Dermis microvascular lymphatic vessel endothelial cell (primary cell): ENCODE results near the gene FRMD6. TPM values are rescaled to one million over a fixed set of nuclear protein-coding genes. Genes with fewer than 3 reads are reported as not detected.

Experiments used
- DNase-seq, 2 donors: peaks; one replicate each; pipeline versions ENCODE4 v3.0.0 to v3.0.0-alpha.2; 2010; ENCODE audit warnings: low read depth in 2 of 2
- total RNA-seq: library from RNA; depleted of rRNA; stranded (reverse); fragments of >200 nt; gene quantifications from 2 replicates; pipeline ENCODE4 v1.2.1, GENCODE V29; 2014

Gene FRMD6
- total RNA-seq: 187 and 205 TPM in 2 replicates

GRCh38 chr14:51651388-51652167 lies at the start of gene FRMD6:
Gene FRMD6, plus strand, starts transcription at chr14:51651910. Its CDS starts 37,927 bp downstream, at chr14:51689837.
- DNase-seq: peak; percentile 53 to 88

DNA sequence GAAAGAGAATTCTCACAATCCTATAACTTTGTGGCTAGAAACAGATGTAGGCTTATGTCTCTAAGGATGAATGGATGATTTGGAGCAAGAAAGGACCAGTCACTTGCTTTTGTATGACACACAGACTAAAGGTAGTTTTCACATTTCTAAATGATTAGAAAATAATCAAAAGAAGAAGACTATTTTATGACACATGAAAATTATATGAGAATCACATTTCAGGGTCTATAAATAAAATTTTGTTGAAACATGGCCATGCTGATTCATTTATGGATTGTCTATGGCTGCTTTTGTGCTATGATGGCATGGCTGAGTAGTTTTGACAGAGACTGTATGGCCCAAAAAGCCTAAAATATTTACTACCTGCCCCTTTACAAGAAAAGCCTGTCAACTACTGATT lies 49.4 kb upstream of the FRMD6 start:
- DNase-seq: no peak

DNA sequence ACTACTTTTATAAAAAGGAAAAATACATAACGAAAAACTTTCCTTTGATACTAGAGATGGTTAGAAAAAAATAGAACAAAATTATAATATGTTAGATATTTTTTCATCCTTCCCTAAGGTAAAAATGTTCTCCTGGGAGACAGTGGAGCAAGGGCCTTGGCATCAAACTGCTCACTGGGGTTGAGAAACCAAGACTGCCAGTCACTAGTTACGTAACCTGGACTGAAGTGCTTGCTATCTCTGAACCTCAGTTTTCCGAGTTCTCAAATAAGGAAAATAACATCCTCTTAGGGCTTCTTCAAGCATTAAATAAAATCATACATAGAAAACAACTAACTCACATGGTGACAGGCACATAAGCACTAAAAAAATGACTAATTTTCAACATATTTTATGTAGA lies 48.2 kb upstream of the FRMD6 start:
- no peak for DNase-seq

GRCh38 chr14:51604073-51604472 lies 47.6 kb upstream of the FRMD6 start:
- DNase-seq: no peak

DNA sequence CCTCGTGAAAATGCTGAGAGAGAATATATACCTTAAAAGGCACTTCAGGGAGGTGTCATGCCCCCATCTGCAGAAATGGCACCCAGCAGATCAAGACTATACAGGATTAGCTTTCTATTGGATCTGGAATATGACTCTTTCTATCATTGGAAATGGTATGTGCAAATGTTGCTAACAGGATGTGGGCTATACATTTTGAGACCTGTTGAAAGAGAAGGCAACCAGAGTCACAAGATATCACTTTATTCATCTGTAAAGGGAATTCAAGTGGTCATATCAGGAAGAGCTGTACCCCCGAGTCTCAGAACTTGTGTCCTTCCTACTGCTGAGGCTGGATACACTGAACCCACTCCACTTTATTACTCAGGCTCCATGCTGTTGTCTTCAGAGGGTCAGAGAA lies 46.1 kb upstream of the FRMD6 start:
- DNase-seq: no peak

GRCh38 chr14:51607711-51608110 lies 44.0 kb upstream of the FRMD6 start:
- no peak for DNase-seq

DNA sequence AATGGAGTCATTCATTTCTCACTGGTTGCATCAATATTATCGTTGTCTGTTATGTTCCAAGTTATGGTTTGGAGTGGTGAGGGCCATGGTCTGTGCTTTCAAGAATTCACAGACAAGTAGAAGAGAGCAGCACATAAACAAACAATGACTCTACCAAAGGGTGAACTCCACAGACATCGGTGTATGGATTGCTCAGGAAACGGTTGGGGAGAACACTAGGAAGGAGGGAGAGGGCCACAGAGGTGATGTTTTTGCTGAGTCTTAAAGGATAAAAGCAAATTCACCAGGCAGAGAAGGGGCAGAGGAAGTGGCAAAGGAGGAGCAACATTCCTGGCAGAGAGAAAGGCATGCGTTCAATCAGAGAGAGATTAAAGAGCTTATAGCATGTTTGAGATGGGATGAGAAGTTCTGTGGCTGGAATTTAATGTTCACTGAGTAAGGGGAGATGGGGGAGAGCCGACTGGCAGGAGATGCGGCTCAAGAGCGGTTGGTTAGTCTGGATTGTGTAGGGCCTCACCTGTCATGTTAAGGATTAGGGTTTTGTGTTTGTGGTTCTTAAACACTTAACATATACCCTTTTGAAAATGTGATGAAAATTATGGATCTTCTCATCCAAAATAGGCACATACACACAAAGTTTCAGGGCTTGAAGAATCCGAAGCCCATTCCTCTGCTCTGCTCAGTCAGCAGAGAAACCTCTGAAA lies 42.3 kb upstream of the FRMD6 start:
- peak in 1 of 2 donors; percentile 31 for DNase-seq

GRCh38 chr14:51609955-51610283 lies 41.8 kb upstream of the FRMD6 start:
- no peak for DNase-seq

DNA sequence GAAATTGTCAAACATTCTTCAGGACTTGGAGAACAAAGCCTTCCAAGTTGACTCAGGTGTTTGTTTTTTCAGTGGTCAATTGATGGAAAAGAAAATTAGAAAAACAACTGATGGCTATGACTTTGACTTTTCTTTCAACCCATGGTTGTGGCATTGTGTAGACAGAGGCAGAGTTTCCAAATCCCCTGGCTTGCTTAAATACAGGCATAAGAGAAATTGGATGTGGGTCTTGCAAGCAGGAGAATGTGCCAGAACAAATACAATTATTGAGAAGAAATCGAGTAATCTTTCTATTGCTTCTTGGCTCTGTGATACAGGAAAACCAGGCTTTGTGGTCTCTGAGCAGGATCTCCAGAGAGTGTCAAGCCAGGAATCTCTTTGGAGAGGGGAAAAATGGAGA lies 40.9 kb upstream of the FRMD6 start:
- peak in 1 of 2 donors; percentile 44 for DNase-seq

DNA sequence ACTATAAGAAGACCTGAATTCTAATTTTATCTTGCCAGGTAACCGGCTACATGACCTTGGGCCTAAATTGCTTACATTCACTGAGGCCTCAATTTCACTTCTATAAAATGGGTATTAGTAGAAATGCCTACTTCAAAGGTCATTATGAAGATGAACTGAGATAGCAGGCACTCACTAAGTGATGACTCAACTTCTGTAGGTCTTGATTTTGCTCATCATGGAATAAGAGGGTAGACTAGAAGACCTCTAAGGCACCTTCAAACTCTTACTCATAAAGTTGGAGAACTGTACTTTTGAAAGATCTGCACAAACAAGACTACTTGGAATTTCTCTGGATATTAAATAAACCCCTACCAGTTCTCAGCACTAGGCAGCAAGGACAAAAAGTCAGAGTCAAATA lies 39.3 kb upstream of the FRMD6 start:
- no peak for DNase-seq

- no peak for DNase-seq
These were observed 38.3 kb upstream of the FRMD6 start for GRCh38 chr14:51613416-51613815.

GRCh38 chr14:51614707-51615106 lies 37.0 kb upstream of the FRMD6 start:
- DNase-seq: no peak

- DNase-seq: no peak
These were observed 35.5 kb upstream of the FRMD6 start for GRCh38 chr14:51616256-51616655.

DNA sequence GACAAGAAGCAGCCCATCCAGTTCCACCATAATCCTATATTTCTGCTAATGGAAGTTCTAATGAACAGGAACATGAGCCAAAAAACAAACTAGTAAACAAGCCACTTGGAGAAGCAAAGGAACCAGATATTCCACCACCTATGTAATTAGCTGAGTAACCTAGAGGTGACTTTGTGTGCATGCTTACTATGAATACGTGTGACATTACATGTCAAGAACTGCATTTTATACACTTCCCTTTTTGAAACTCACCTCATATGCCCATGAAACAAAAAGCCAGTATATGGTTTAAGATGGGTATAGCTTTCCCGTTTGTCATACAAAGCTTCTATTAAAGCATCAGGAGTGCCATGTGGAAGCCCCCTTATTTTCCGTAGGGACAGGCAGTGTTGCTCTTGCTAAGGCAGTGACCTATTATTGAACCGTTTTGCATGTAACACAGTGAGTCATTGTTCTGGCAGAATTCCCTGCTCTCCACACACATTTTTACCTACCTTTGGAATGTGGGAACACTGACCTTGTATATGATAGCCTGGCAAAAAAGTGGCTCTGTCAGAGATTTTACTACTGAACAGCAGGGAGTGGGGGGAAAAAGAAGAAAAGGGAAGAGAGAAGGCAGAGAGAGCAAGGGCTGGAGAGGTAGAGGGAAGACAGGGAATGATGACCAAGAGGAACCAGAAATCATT lies 34.8 kb upstream of the FRMD6 start:
- peak; percentile 95 to 96 for DNase-seq

GRCh38 chr14:51619561-51619960 lies 32.1 kb upstream of the FRMD6 start:
- DNase-seq: no peak

GRCh38 chr14:51620056-51620455 lies 31.7 kb upstream of the FRMD6 start:
- DNase-seq: no peak

- DNase-seq: no peak
These were observed 30.1 kb upstream of the FRMD6 start for GRCh38 chr14:51621654-51622053.

- DNase-seq: no peak
These were observed 29.3 kb upstream of the FRMD6 start for GRCh38 chr14:51622376-51622775.

GRCh38 chr14:51624955-51625569 lies 26.6 kb upstream of the FRMD6 start:
- DNase-seq: no peak

DNA sequence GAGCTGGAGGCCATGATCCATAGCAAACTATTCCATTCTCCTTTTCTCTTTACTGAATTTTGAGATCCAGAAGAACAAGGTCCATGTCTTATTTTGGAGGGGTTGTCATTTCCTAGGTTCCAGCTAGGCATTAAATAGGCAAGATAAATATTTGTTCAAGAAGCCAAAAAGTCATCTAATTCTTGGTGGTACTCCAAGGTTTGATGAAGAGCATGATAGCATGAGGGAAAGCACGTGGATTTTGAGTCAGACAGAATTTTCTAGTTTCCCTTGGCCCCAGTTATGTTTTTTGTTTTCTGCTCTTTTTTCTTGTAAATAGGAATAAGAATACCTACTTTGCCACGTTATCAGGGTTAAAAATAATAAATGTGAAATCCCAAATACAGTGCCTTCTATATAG lies 25.5 kb upstream of the FRMD6 start:
- DNase-seq: no peak

- no peak for DNase-seq
These were observed 24.9 kb upstream of the FRMD6 start for GRCh38 chr14:51626788-51627187.

DNA sequence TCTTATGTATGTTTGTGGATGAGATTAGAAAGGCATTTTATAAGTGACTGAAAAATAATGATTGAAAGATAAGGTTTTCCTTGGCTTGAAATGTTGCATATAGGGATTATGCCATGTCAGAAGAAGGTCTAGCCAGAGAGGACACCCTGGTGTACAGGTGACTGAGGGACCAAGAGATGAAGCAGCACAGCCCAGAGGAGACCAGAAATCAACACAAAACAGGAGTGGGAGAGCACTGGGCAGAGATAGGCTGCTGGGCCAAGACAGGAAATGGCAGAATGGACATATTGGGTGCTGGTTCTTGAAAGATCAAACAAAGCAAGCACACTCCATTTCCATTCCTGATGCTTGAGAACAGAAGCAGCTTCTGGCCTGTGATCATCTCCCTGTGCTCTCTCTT lies 24.4 kb upstream of the FRMD6 start:
- no peak for DNase-seq
